HG03045 (cell line): ENCODE measurements around the gene FGF2.

ENCODE experiments used
- ATAC-seq: cut with Tn5 transposase; IDR thresholded peaks from one replicate; pipeline ENCODE4 v1.9.1; 2021; ENCODE audit warnings: mild to moderate bottlenecking, moderate library complexity; ENCODE audit not compliant: unreplicated experiment

The FGF2 gene

GRCh38 chr4:122889726-122890125 is 63.1 kb downstream of the FGF2 start:
- no peak for ATAC-seq

GRCh38 chr4:122890147-122890795 is 63.6 kb downstream of the FGF2 start:
- ATAC-seq = no peak

GRCh38 chr4:122894827-122895226 is 68.2 kb downstream of the FGF2 start:
- ATAC-seq = no peak

- ATAC-seq = no peak
Measured at GRCh38 chr4:122895336-122895995, 68.8 kb downstream of the FGF2 start.

GRCh38 chr4:122896270-122896669 is 69.6 kb downstream of the FGF2 start:
- ATAC-seq = no peak

- no peak for ATAC-seq
Measured at GRCh38 chr4:122898370-122899150, 71.9 kb downstream of the FGF2 start.

GRCh38 chr4:122899682-122900081 is 73.1 kb downstream of the FGF2 start:
- no peak for ATAC-seq

GRCh38 chr4:122900314-122900713 is 73.7 kb downstream of the FGF2 start:
- no peak for ATAC-seq

- no peak for ATAC-seq
Measured at GRCh38 chr4:122901247-122902010, 74.8 kb downstream of the FGF2 start.

GRCh38 chr4:122903766-122904288 is 77.2 kb downstream of the FGF2 start:
- ATAC-seq = no peak

DNA sequence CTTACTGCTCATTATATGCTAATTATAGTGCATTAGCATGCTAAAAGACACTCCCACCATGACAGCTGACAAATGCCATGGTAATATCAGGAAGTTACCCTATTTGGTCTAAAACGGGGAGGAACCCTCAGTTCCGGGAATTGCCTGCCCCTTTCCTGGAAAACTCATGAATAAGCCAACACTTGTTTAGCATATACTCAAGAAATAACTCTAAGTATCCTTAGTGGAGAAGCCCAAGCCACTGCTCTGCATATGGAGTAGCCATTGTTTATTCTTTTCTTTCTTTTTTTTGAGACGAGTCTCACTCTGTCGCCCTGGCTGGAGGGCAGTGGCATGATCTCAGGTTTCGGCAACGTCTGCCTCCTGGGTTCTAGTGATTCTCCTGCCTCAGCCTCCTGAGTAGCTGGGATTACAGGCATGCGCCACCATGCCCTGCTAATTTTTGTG is 80.3 kb downstream of the FGF2 start:
- no peak for ATAC-seq

DNA sequence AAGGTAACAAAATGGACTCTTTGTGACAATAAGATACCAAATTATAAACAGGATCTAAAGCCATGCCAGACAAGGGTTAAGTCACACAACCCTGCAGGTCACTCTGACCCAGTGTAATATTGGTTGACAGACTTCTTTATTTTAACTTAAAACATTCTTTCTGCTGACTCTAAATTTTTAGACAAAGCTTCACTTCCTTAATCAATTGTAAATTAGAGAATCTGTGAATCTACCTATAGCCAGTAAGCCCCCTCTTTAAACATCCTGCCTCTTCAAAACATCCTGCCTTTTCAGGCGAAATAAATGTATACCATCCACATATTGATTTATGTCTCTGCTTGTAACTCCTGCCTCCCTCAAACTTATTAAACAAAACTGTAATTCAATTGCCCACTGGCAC is 81.6 kb downstream of the FGF2 start:
- ATAC-seq = no peak

DNA sequence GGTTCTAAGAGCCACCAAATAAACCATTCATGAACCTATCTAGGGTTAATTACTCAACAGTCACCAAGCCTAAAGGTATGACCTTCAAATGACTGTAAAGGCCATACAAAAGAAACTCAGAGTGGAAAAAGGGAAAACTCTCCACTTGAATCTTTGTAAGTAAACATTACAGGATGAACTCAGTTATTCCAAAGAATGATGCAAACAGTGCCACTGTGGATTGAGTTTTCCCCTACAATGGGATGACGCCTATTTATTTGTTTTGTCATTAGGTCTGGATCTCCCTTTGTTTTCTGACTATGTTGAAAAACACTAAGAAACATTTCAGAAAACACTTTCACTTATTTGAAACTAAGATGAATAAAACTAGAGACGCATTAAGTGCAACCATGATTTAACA is 83.1 kb downstream of the FGF2 start:
- no peak for ATAC-seq

GRCh38 chr4:122911588-122911987 is 85.0 kb downstream of the FGF2 start:
- ATAC-seq = no peak

DNA sequence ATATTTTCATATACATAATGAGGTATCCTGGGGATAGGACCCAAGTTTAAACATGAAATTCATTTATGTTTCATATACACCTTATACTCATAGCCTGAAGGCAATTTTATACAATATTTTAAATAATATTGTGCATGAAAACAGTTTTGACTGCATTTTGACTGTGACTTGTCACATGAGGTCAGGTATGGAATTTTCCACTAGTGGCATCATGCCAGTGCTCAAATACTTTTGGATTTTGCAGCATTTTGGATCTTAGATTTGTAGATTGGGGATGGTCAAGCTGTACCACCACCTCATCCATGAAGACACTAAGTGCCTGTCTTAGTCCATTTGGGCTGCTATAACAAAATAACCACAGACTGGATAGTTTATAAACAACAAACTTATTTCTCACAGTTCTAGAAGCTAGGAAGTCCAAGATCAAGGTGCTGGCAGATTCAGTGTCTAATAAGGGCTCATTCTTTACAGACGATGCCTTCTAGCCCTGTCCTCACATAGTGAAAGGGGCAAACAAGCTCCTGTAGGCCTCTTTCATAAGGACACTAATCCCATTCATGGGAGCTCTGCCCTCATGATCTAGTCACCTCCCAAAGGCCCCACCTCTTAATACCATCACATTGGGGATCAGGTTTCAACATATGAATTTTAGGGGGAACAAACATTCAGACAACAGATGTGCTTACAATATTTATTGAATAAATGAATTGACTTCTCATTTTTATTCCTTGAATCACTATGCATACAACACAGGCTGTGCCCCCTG is 86.4 kb downstream of the FGF2 start:
- no peak for ATAC-seq

DNA sequence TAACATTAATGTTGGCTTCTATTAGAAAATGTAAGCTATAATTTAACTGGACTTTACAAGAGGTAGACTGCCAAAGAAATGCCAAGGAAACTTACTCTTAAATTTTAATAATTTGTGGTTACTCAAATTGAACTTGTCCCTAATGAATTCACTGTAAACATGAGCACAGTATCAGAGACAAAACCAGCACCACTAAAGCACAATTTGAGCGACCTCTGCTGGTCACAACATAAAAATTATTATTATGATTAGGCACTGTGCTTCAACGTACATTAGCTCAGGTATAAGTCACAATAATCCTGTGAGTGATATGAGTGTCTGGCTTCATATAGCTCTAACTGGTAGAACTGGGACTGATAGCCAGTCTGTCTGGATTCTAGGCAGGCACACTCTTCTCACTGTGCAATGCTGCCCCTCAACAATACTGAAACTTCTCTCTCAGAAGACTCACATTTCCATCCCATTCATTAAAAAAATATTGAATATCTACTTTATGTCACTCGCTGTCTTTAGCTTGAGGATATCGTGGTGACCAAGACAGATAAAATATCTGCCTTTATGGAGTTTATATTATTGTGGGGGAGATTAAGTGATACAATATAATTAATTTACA is 87.8 kb downstream of the FGF2 start:
- ATAC-seq = peak; percentile 88

GRCh38 chr4:122914938-122915337 is 88.3 kb downstream of the FGF2 start:
- no peak for ATAC-seq

- ATAC-seq = no peak
Measured at GRCh38 chr4:122917731-122918130, 91.1 kb downstream of the FGF2 start.

GRCh38 chr4:122920473-122920872 is 93.8 kb downstream of the FGF2 start:
- no peak for ATAC-seq

GRCh38 chr4:122921300-122921699 is 94.7 kb downstream of the FGF2 start:
- ATAC-seq = no peak
